HEK293 (cell line): Measurements from ENCODE around the gene MGME1.

ENCODE experiments used
- CTCF ChIA-PET: fragments of 350-600 bp; formaldehyde crosslinking; extraction: SDS; loops from one replicate; lab custom pipeline; 2021; ENCODE audit warnings: antibody characterized with exemption; lab: Yijun Ruan, JAX
- POLR2A ChIA-PET: fragments of 300-600 bp; formaldehyde crosslinking; extraction: SDS; loops from one replicate; lab custom pipeline; 2020; ENCODE audit warnings: antibody characterized with exemption, inconsistent platforms; lab: Yijun Ruan, JAX
- H3K27ac ChIP-seq: fragments of 200-500 bp; sonication (Bioruptor generic); 2 replicates; pipeline ENCODE4 v1.5.1; 2014; ENCODE audit warnings: low read depth, low read length, control low read depth, inconsistent platforms; ENCODE audit errors: extremely low read depth
- H3K36me3 ChIP-seq, 2 experiments: fragments of 200-500 bp in 1 of 2; sonication (Bioruptor generic) in 1 of 2; 1 replicate in 1 of 2; 2 replicates in 1 of 2; pipeline ENCODE4 v1.5.1; 2014 to 2017; ENCODE audit warnings: inconsistent platforms in 2 of 2, low read length in 2 of 2; ENCODE audit not compliant: control insufficient read depth in 2 of 2, insufficient read depth in 1 of 2
- H3K4me1 ChIP-seq: fragments of 200-500 bp; sonication (Bioruptor generic); 2 replicates; pipeline ENCODE4 v1.5.1; 2014; ENCODE audit warnings: mild to moderate bottlenecking, low read length, inconsistent platforms; ENCODE audit not compliant: control insufficient read depth, insufficient read depth
- H3K4me3 ChIP-seq: 2 replicates; pipeline ENCODE4 v1.5.1; 2011; ENCODE audit warnings: low read depth, mild to moderate bottlenecking, control low read depth, low read length, moderate library complexity
- H3K9me3 ChIP-seq: fragments of 200-500 bp; sonication (Bioruptor generic); 2 replicates; pipeline ENCODE4 v1.5.1; 2014; ENCODE audit warnings: low read depth, low read length, inconsistent platforms; ENCODE audit not compliant: control insufficient read depth, insufficient read depth
- MYNN ChIP-seq: fragments of 450-650 bp; formaldehyde crosslinking; IDR thresholded peaks from 2 replicates; pipeline ENCODE4 v1.5.1; 2016; ENCODE audit warnings: missing biosample characterization, missing genetic modification characterization, borderline replicate concordance
- SCRT1 ChIP-seq: fragments of 450-650 bp; formaldehyde crosslinking; IDR thresholded peaks from 2 replicates; pipeline ENCODE4 v1.5.1; 2016; ENCODE audit warnings: missing biosample characterization, missing genetic modification characterization, borderline replicate concordance
- ZNF223 ChIP-seq: fragments of 450-650 bp; formaldehyde crosslinking; IDR thresholded peaks from 2 replicates; pipeline ENCODE4 v1.5.1; 2016; ENCODE audit warnings: missing biosample characterization, missing genetic modification characterization
- ZNF37A ChIP-seq: fragments of 450-650 bp; IDR thresholded peaks from 2 replicates; pipeline ENCODE4 v1.5.1; 2018; ENCODE audit warnings: missing biosample characterization, missing genetic modification characterization
- ZNF629 ChIP-seq: fragments of 450-650 bp; formaldehyde crosslinking; IDR thresholded peaks from 2 replicates; pipeline ENCODE4 v1.5.1; 2017; ENCODE audit warnings: missing biosample characterization, missing genetic modification characterization
- ZNF654 ChIP-seq: fragments of 450-650 bp; formaldehyde crosslinking; IDR thresholded peaks from 2 replicates; pipeline ENCODE4 v1.5.1; 2016; ENCODE audit warnings: low read depth, missing biosample characterization, missing genetic modification characterization
- ZNF658 ChIP-seq: fragments of 450-650 bp; formaldehyde crosslinking; IDR thresholded peaks from 2 replicates; pipeline ENCODE4; 2016; ENCODE audit warnings: missing biosample characterization, missing genetic modification characterization
- ZNF670 ChIP-seq: fragments of 450-650 bp; formaldehyde crosslinking; IDR thresholded peaks from 2 replicates; pipeline ENCODE4 v1.5.1; 2016; ENCODE audit warnings: missing biosample characterization, missing genetic modification characterization, low read depth
- ZNF776 ChIP-seq: fragments of 450-650 bp; formaldehyde crosslinking; IDR thresholded peaks from 2 replicates; pipeline ENCODE4 v1.5.0; 2017; ENCODE audit warnings: missing biosample characterization, missing genetic modification characterization, borderline replicate concordance
- TF ChIP-seq, protein P1 (sequence below): fragments of 450-650 bp; IDR thresholded peaks from 2 replicates; pipeline ENCODE4 v1.5.1; 2018; ENCODE audit warnings: missing biosample characterization, missing genetic modification characterization
- TF ChIP-seq, protein P2 (sequence below): IDR thresholded peaks from 2 replicates; pipeline ENCODE4 v1.6.1; 2011; ENCODE audit warnings: mild to moderate bottlenecking, low read depth, low read length, borderline replicate concordance
- TF ChIP-seq, protein P3 (sequence below): fragments of 450-650 bp; formaldehyde crosslinking; IDR thresholded peaks from 2 replicates; pipeline ENCODE4 v1.5.1; 2016; ENCODE audit warnings: missing biosample characterization, missing genetic modification characterization
- TF ChIP-seq, protein P4 (sequence below): fragments of 450-650 bp; formaldehyde crosslinking; IDR thresholded peaks from 2 replicates; pipeline ENCODE4 v1.5.1; 2016; ENCODE audit warnings: missing biosample characterization, missing genetic modification characterization
- TF ChIP-seq, protein P5 (sequence below): fragments of 450-650 bp; formaldehyde crosslinking; IDR thresholded peaks from 2 replicates; pipeline ENCODE4 v1.5.1; 2016; ENCODE audit warnings: missing biosample characterization, missing genetic modification characterization

MGME1 gene

DNA sequence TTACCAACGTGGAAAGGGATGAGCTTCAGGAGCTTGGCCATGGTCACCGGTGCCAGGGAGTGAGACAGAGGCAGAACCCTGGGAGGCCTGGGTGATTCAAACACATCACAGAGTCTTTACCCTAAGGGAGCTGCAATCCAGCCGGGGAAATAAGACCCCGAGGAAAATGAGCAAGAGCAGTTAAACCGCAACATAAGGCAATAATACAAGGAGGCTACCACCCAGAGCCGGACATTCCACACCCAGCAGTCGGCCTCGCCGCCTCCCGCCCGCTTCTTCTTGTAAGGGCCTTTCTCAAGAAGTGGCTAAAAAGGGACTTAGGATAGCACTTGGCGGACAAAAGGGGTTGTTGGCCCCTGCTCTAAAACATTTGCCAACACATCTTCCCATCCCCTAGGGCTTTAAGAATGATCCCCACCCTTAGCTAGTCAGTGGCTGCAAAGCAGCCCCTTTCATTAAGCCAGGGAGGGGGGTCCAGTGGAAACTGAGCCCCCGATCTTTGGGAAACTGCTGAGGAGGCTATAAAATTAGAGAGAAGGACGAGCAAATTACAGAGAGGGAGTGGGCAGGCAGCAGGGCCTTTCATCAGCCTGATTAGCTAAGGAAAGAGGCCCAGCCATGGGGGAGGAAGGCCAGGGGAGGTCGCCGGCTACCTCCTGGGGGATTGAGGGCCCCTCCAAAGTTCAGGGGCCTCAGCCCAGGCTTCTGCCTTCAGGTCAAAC is 34.5 kb upstream of the MGME1 start:
- TF ChIP-seq, protein P1, sequence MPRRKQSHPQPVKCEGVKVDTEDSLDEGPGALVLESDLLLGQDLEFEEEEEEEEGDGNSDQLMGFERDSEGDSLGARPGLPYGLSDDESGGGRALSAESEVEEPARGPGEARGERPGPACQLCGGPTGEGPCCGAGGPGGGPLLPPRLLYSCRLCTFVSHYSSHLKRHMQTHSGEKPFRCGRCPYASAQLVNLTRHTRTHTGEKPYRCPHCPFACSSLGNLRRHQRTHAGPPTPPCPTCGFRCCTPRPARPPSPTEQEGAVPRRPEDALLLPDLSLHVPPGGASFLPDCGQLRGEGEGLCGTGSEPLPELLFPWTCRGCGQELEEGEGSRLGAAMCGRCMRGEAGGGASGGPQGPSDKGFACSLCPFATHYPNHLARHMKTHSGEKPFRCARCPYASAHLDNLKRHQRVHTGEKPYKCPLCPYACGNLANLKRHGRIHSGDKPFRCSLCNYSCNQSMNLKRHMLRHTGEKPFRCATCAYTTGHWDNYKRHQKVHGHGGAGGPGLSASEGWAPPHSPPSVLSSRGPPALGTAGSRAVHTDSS = no peak
- no peak for TF ChIP-seq ZNF670 (tag by site-specific recombination)
- no peak for TF ChIP-seq ZNF776 (tag by site-specific recombination)
- TF ChIP-seq ZNF658 (tag by site-specific recombination) = no peak
- TF ChIP-seq MYNN (tag by site-specific recombination) = no peak
- no peak for TF ChIP-seq ZNF629 (tag by site-specific recombination)
- TF ChIP-seq ZNF37A = no peak
- TF ChIP-seq, protein P2, sequence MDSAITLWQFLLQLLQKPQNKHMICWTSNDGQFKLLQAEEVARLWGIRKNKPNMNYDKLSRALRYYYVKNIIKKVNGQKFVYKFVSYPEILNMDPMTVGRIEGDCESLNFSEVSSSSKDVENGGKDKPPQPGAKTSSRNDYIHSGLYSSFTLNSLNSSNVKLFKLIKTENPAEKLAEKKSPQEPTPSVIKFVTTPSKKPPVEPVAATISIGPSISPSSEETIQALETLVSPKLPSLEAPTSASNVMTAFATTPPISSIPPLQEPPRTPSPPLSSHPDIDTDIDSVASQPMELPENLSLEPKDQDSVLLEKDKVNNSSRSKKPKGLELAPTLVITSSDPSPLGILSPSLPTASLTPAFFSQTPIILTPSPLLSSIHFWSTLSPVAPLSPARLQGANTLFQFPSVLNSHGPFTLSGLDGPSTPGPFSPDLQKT = no peak
- TF ChIP-seq, protein P3, sequence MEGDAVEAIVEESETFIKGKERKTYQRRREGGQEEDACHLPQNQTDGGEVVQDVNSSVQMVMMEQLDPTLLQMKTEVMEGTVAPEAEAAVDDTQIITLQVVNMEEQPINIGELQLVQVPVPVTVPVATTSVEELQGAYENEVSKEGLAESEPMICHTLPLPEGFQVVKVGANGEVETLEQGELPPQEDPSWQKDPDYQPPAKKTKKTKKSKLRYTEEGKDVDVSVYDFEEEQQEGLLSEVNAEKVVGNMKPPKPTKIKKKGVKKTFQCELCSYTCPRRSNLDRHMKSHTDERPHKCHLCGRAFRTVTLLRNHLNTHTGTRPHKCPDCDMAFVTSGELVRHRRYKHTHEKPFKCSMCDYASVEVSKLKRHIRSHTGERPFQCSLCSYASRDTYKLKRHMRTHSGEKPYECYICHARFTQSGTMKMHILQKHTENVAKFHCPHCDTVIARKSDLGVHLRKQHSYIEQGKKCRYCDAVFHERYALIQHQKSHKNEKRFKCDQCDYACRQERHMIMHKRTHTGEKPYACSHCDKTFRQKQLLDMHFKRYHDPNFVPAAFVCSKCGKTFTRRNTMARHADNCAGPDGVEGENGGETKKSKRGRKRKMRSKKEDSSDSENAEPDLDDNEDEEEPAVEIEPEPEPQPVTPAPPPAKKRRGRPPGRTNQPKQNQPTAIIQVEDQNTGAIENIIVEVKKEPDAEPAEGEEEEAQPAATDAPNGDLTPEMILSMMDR = no peak
- TF ChIP-seq, protein P4, sequence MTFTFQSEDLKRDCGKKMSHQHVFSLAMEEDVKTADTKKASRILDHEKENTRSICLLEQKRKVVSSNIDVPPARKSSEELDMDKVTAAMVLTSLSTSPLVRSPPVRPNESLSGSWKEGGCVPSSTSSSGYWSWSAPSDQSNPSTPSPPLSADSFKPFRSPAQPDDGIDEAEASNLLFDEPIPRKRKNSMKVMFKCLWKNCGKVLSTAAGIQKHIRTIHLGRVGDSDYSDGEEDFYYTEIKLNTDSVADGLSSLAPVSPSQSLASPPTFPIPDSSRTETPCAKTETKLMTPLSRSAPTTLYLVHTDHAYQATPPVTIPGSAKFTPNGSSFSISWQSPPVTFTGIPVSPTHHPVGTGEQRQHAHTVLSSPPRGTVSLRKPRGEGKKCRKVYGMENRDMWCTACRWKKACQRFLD (tag by site-specific recombination) = no peak
- no peak for TF ChIP-seq ZNF223
- TF ChIP-seq, protein P5, sequence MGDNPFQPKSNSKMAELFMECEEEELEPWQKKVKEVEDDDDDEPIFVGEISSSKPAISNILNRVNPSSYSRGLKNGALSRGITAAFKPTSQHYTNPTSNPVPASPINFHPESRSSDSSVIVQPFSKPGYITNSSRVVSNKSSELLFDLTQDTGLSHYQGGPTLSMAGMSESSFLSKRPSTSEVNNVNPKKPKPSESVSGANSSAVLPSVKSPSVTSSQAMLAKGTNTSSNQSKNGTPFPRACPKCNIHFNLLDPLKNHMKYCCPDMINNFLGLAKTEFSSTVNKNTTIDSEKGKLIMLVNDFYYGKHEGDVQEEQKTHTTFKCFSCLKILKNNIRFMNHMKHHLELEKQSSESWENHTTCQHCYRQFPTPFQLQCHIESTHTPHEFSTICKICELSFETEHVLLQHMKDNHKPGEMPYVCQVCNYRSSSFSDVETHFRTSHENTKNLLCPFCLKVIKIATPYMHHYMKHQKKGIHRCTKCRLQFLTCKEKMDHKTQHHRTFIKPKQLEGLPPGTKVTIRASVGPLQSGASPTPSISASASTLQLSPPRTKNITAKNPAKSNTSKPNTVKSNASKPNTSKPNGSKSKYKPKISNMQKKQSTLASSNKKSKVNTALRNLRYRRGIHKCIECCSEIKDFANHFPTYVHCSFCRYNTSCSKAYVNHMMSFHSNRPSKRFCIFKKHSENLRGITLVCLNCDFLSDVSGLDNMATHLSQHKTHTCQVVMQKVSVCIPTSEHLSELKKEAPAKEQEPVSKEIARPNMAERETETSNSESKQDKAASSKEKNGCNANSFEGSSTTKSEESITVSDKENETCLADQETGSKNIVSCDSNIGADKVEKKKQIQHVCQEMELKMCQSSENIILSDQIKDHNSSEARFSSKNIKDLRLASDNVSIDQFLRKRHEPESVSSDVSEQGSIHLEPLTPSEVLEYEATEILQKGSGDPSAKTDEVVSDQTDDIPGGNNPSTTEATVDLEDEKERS (tag by site-specific recombination) = no peak
- TF ChIP-seq SCRT1 (tag by site-specific recombination) = no peak
- Histone ChIP-seq H3K27ac (no peak overlapping the region), H3K9me3 (no peaks in the 10 kb centered on the region), H3K36me3 (no peaks in the 10 kb centered on the region), H3K4me1 (no peaks in the 10 kb centered on the region), H3K4me3 (no peak overlapping the region)
- POLR2A ChIA-PET = no interaction called here
- CTCF ChIA-PET = interaction anchor here (0.6 to 1.0 kb wide), 2 partner anchors 73 to 398 kb away, joined by 3 to 4 read pairs; no protein-coding TSS in a partner anchor

DNA sequence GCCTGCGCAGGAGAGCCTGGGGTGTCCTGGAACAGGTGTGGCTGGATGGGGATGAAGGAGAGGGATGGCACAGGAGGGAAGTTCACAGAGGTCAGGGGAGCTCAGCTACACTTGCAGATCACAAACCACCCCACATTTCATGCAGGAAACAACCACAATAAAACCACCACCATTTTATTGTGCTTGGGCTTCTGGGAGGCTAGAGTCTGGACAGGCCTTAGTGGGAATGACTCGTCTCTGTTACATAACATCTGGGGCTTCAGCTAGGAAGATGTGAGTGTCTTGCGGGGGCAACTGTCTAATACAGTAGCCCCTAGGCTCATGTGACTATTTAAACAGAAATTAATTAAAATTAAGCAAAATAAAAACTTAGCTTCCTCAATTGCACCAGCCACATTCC is 33.6 kb upstream of the MGME1 start:
- TF ChIP-seq ZNF654 (tag by site-specific recombination) = no peak
- Histone ChIP-seq H3K36me3 (no peaks in the 10 kb centered on the region), H3K9me3 (no peaks in the 10 kb centered on the region), H3K4me1 (peaks cover 5% of the 10 kb centered on the region; the same call in 1 of the 2 replicates), H3K27ac (no peak overlapping the region), H3K4me3 (no peak overlapping the region)
- ChIA-PET CTCF (interaction anchor here (0.7 to 1.8 kb wide), 5 partner anchors 37 to 430 kb away, joined by 3 to 5 read pairs (median 4); partner anchors contain the start of gene RRBP1), POLR2A (no interaction called here)
